Activated T-cell treated with anti-CD3 and anti-CD28 coated beads, Interleukin-2, amount 50 U/mL, for 24 hours (primary cell): ENCODE data around the gene PCED1B.
"Not testable (repeated sequence)": the region's sequence is repeated elsewhere in the genome, so short reads cannot be mapped to it uniquely, and the experiment has no call there.

Source experiments
- DNase-seq: peaks from one replicate; pipeline ENCODE4 v3.0.0-alpha.2; 2020
- H3K27ac Mint-ChIP-seq: 2 replicates; pipeline ENCODE4 v1.8.0; 2020; ENCODE audit warnings: mild to moderate bottlenecking, mixed read lengths
- H3K27me3 Mint-ChIP-seq: 2 replicates; pipeline ENCODE4 v1.8.0; 2020; ENCODE audit warnings: mixed read lengths
- H3K36me3 Mint-ChIP-seq: 2 replicates; pipeline ENCODE4 v1.8.0; 2020; ENCODE audit warnings: low read depth, mixed read lengths
- H3K4me1 Mint-ChIP-seq: 2 replicates; pipeline ENCODE4 v1.8.0; 2020; ENCODE audit warnings: low read depth, mixed read lengths
- H3K4me3 Mint-ChIP-seq: 2 replicates; pipeline ENCODE4 v1.8.0; 2020; ENCODE audit warnings: mild to moderate bottlenecking, moderate library complexity, mixed read lengths
- H3K9me3 Mint-ChIP-seq: 2 replicates; pipeline ENCODE4 v1.8.0; 2020; ENCODE audit warnings: mixed read lengths

PCED1B gene

GRCh38 chr12:47178014-47178413 lies 98.6 kb downstream of the PCED1B start:
- no peak for DNase-seq
- peaks cover 39% of the 10 kb centered on the region for H3K36me3 Mint-ChIP-seq
- no peak overlapping the region for H3K4me3 Mint-ChIP-seq
- no peaks in the 10 kb centered on the region for H3K9me3 Mint-ChIP-seq
- H3K27me3 Mint-ChIP-seq = no peaks in the 10 kb centered on the region
- H3K27ac Mint-ChIP-seq = no peak overlapping the region
- peaks cover 23% of the 10 kb centered on the region for H3K4me1 Mint-ChIP-seq

DNA sequence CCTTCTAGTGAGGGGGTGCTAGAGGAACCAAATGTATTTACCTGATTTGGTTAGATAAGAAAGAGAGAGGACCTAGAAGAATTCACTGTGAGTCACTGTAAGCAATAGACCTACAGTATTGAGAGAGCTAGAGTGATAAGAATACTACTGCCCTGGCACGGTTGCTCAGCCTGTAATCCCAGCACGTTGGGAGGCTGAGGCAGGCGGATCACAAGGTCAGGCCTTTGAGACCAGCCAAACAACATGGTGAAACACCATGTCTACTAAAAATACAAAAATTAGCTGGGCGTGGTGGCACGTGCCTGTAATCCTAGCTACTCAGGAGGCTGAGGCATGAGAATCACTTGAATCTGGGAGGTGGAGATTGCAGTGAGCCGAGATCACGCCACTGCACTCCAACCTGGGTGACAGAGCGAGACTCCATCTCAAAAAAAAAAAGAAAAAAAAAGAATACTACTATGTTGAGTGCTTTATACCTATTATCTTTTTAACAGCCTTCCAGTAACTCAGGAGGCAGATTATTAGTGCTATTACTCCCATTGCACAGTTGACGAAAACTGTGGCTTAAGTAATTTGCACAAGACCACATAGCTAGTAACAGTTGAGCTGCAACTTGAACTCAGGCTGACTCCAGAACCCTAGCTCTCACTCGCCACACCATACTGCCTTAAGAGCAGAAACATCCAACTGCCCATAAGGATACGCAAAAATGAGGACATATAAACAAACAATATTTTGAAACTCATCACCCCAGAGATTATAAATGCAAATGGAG lies 102.9 kb downstream of the PCED1B start:
- peaks cover 33% of the 10 kb centered on the region for H3K4me1 Mint-ChIP-seq
- H3K36me3 Mint-ChIP-seq = peaks cover 27% of the 10 kb centered on the region

DNA sequence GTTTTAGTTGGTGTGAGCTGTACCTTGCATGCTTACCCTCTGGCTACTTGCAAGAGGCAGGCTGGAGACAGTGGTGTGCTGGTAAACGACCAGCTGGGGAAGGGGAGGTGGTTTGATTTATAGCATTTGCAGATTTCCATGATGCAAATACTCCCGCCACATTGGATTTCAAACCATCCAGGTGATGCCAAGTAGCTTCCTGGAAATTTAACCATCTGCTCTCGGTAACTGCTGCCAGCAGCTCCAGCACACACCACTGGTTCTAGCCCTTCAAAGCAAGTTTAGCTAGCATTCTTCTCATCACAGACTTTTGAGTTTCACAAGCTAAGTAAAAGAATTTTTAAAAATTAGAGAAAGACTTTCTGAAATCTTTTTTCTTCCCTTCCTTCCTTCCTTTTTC lies 104.8 kb downstream of the PCED1B start:
- no peak overlapping the region for H3K4me3 Mint-ChIP-seq
- H3K27me3 Mint-ChIP-seq = no peaks in the 10 kb centered on the region
- no peaks in the 10 kb centered on the region for H3K9me3 Mint-ChIP-seq
- peaks cover 39% of the 10 kb centered on the region for H3K4me1 Mint-ChIP-seq
- peaks cover 29% of the 10 kb centered on the region for H3K36me3 Mint-ChIP-seq
- DNase-seq = no peak
- no peak overlapping the region for H3K27ac Mint-ChIP-seq

More for the DNA sequence above, 102.9 kb downstream of the PCED1B start:
- not testable (repeated sequence) for DNase-seq, H3K27ac Mint-ChIP-seq, H3K27me3 Mint-ChIP-seq, H3K4me3 Mint-ChIP-seq, H3K9me3 Mint-ChIP-seq

DNA sequence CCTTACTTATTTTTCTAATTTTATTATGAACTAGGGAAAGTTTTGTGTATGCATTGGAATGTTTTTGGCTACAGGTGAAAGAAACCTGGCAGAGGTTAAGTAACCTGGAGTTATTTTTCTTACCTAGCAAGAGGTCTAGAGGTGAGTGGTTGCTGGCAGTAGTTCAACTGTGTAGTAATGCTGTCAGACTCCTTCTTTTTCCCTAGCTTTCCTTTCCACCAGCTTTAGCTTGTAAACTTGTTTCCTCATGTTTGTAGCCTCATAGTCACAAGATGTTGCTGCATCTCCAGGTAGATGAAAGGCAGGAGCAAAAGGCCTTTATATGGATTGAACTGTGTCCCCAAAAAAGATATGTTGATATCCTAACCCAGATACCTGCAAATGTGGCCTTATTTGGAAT lies 105.4 kb downstream of the PCED1B start:
- Mint-ChIP-seq H3K4me1 (peaks cover 45% of the 10 kb centered on the region), H3K36me3 (peaks cover 33% of the 10 kb centered on the region), H3K27ac (no peak overlapping the region), H3K9me3 (no peaks in the 10 kb centered on the region), H3K4me3 (no peak overlapping the region), H3K27me3 (no peaks in the 10 kb centered on the region)
- no peak for DNase-seq

GRCh38 chr12:47186246-47186645 lies 106.8 kb downstream of the PCED1B start:
- H3K4me3 Mint-ChIP-seq = no peak overlapping the region
- peaks cover 36% of the 10 kb centered on the region for H3K36me3 Mint-ChIP-seq
- H3K27me3 Mint-ChIP-seq = no peaks in the 10 kb centered on the region
- no peak overlapping the region for H3K27ac Mint-ChIP-seq
- DNase-seq = no peak
- H3K4me1 Mint-ChIP-seq = peaks cover 57% of the 10 kb centered on the region
- no peaks in the 10 kb centered on the region for H3K9me3 Mint-ChIP-seq

- no peaks in the 10 kb centered on the region for H3K9me3 Mint-ChIP-seq
- H3K36me3 Mint-ChIP-seq = peaks cover 42% of the 10 kb centered on the region
- H3K4me1 Mint-ChIP-seq = peaks cover 71% of the 10 kb centered on the region
- H3K4me3 Mint-ChIP-seq = no peak overlapping the region
- DNase-seq = no peak
- peak overlapping the region; percentile 30 for H3K27ac Mint-ChIP-seq
- H3K27me3 Mint-ChIP-seq = no peaks in the 10 kb centered on the region
Observed at GRCh38 chr12:47188576-47189441, 109.4 kb downstream of the PCED1B start.

DNA sequence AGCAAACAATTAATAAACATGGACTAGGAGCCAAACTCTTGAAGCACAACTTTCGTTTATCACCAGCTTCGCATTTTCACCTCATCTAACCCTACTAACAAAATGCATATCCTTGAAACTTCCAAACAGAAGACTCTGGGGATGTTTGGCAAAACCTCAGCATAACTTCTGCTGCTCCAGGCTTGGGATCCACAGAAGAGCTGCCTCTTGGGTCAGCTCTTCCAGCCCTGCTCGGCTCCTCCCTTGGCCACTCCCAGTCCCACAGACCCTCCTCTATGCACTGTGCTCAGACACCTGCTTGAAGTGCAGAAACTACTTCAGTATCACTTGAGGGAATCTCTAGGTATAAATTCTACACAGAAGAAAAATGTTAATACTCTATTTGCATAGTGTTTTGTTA lies 110.3 kb downstream of the PCED1B start:
- Mint-ChIP-seq H3K4me3 (no peak overlapping the region), H3K9me3 (no peaks in the 10 kb centered on the region), H3K27ac (peak overlapping the region; percentile 42), H3K36me3 (peaks cover 38% of the 10 kb centered on the region), H3K4me1 (peaks cover 80% of the 10 kb centered on the region), H3K27me3 (no peaks in the 10 kb centered on the region)
- DNase-seq = no peak

DNA sequence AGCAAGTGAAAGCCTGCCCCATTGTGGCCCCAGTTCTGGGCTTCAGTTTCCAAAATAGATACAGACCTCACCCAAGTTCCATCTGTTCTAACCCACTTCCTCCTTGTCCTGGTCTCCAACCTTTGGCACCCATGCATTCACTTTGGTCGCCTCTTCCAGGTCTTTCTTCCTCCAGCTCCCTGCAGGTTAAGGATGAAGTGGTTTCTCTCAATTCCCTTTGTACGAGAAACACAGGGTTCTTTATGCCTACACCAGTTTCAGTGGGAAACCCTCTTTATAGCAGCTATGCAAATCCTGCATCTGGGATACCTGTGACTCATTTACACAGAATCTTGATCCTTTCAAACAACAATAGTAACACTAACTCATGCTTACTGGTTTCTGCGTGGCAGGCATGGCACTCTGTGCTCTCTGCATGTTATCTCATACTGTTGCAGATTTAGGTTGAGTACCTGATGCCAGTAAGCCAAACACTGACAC lies 110.9 kb downstream of the PCED1B start:
- Mint-ChIP-seq H3K36me3 (peaks cover 34% of the 10 kb centered on the region), H3K27ac (peak overlapping the region; percentile 90), H3K4me1 (peaks cover 84% of the 10 kb centered on the region), H3K4me3 (peak overlapping the region; percentile 45), H3K9me3 (no peaks in the 10 kb centered on the region), H3K27me3 (no peaks in the 10 kb centered on the region)
- no peak for DNase-seq

DNA sequence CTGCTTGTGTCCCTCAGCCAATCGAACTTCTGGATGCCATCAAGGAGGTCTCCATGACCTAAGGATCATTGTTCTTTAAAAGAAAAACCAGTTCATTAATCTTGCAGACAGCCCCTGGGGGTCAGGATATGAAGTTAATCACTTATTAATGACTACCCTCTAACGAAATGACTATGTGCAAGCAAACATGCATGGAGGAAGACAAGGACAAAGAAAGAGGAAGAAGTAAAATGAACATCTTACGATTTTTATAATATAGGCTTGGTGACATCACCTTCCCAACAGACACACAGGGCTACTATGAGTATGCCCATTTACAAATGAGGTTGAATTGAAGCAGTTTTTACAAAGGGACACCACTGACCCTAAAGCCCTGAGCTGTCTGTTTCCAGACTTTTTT lies 111.5 kb downstream of the PCED1B start:
- Mint-ChIP-seq H3K27ac (peak overlapping the region; percentile 90), H3K4me3 (peak overlapping the region; percentile 45), H3K4me1 (peaks cover 90% of the 10 kb centered on the region), H3K27me3 (no peaks in the 10 kb centered on the region), H3K9me3 (no peaks in the 10 kb centered on the region), H3K36me3 (peaks cover 34% of the 10 kb centered on the region)
- DNase-seq = no peak

- no peak for DNase-seq
- H3K27me3 Mint-ChIP-seq = no peaks in the 10 kb centered on the region
- peaks cover 86% of the 10 kb centered on the region for H3K4me1 Mint-ChIP-seq
- H3K27ac Mint-ChIP-seq = peak overlapping the region; percentile 90
- peaks cover 33% of the 10 kb centered on the region for H3K36me3 Mint-ChIP-seq
- H3K4me3 Mint-ChIP-seq = peak overlapping the region; percentile 59
- H3K9me3 Mint-ChIP-seq = no peaks in the 10 kb centered on the region
Observed at GRCh38 chr12:47192051-47192450, 112.6 kb downstream of the PCED1B start.

DNA sequence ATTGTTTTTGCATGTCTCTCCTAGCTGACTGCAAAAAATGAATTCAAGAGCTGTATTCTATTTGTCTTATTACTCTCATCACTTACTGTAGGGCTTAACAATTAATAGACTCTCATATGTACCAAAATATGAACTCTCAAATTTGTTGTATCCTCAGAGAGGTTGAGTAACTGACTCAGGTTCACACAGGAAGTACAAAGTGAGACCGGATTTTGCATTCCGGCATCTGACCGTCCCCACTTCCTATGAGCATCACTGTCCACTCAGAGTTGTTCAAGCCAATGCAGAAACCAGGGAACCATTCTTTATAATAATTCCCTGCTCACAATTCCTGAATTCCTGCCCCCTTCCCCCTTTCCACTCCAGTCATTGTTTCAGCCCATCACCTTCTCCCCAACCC lies 113.6 kb downstream of the PCED1B start:
- Mint-ChIP-seq H3K27ac (peak overlapping the region; percentile 90), H3K4me1 (peaks cover 85% of the 10 kb centered on the region), H3K36me3 (peaks cover 32% of the 10 kb centered on the region), H3K4me3 (peak overlapping the region; percentile 49), H3K9me3 (no peaks in the 10 kb centered on the region), H3K27me3 (no peaks in the 10 kb centered on the region)
- DNase-seq = no peak

DNA sequence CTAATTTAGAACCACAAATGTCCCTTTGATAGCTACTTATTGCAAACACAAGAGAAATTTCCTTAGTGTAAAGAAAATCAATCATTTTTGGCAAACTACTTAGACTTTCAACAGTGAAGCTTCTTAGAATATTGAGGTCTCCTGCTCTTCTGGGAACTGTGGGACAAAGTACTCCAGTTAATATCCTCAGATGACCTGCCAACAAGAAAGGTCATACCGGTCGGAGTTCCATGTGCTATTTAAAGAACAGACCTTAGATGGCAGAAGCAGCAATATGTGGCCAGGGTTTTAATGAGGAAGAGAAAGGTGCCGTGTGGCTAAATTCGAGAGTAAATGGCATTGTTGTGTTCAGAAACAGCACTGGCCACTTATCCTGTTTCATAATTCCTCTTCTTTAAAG lies 115.1 kb downstream of the PCED1B start:
- Mint-ChIP-seq H3K9me3 (no peaks in the 10 kb centered on the region), H3K27me3 (no peaks in the 10 kb centered on the region), H3K36me3 (peaks cover 28% of the 10 kb centered on the region), H3K4me1 (peaks cover 83% of the 10 kb centered on the region), H3K27ac (peak overlapping the region; percentile 90), H3K4me3 (no peak overlapping the region)
- no peak for DNase-seq

- no peaks in the 10 kb centered on the region for H3K27me3 Mint-ChIP-seq
- peak overlapping the region; percentile 78 for H3K27ac Mint-ChIP-seq
- H3K9me3 Mint-ChIP-seq = no peaks in the 10 kb centered on the region
- H3K4me1 Mint-ChIP-seq = peaks cover 70% of the 10 kb centered on the region
- no peak overlapping the region for H3K4me3 Mint-ChIP-seq
- H3K36me3 Mint-ChIP-seq = peaks cover 50% of the 10 kb centered on the region
- no peak for DNase-seq
Observed at GRCh38 chr12:47200446-47200845, 121.0 kb downstream of the PCED1B start.

GRCh38 chr12:47201190-47201589 lies 121.8 kb downstream of the PCED1B start:
- Mint-ChIP-seq H3K36me3 (peaks cover 55% of the 10 kb centered on the region), H3K4me1 (peaks cover 70% of the 10 kb centered on the region)
- not testable (repeated sequence) for H3K27me3 Mint-ChIP-seq, H3K27ac Mint-ChIP-seq, H3K4me3 Mint-ChIP-seq, H3K9me3 Mint-ChIP-seq, DNase-seq

- Mint-ChIP-seq H3K9me3 (no peaks in the 10 kb centered on the region), H3K27me3 (no peaks in the 10 kb centered on the region), H3K4me3 (no peak overlapping the region), H3K4me1 (peaks cover 78% of the 10 kb centered on the region), H3K36me3 (peaks cover 65% of the 10 kb centered on the region), H3K27ac (peak overlapping the region; percentile 30)
- DNase-seq = no peak
Observed at GRCh38 chr12:47202176-47202575, 122.8 kb downstream of the PCED1B start.
